ENCODE results near the gene LRTM2.

GRCh38 chr12:1830401-1830845 lies 10.1 kb downstream of the LRTM2 start:
- TF ChIP-seq POLR2A (IDR thresholded peaks at IDR 0.05; ENCODE audit: low read depth, low read length) (no peak), TAF1 (IDR thresholded peaks at IDR 0.05; ENCODE audit: low read depth, low read length) (no peak), POLR2AphosphoS5 (IDR thresholded peaks at IDR 0.05; ENCODE audit: low read depth, low read length) (no peak)
